Smooth muscle cell (in vitro differentiated cells): ENCODE measurements around the gene SIPA1. TPM values are rescaled to one million over a fixed set of nuclear protein-coding genes. Genes with fewer than 3 reads are reported as not detected.

ENCODE experiments used
- DNase-seq: peaks from one replicate; lab custom pipeline; 2025; ENCODE audit not compliant: unreplicated experiment; lab: John Stamatoyannopoulos, UW
- H2AFZ ChIP-seq: fragments of 200-600 bp; sonication (generic); 2 replicates; pipeline ENCODE4 v1.6.0; 2016; ENCODE audit warnings: antibody characterized with exemption, low read depth, mild to moderate bottlenecking
- H3F3A ChIP-seq: fragments of 200-600 bp; sonication (generic); 2 replicates; pipeline ENCODE4 v1.6.0; 2017; ENCODE audit warnings: antibody characterized with exemption, low read depth
- H3K27ac ChIP-seq: fragments of 200-600 bp; sonication (generic); 2 replicates; pipeline ENCODE4 v1.5.1; 2016; ENCODE audit warnings: low read depth, mild to moderate bottlenecking
- H3K27me3 ChIP-seq: fragments of 200-600 bp; sonication (generic); 2 replicates; pipeline ENCODE4 v1.6.1; 2016; ENCODE audit warnings: low read depth, mild to moderate bottlenecking
- H3K36me3 ChIP-seq: fragments of 200-600 bp; sonication (generic); 2 replicates; pipeline ENCODE4 v1.5.1; 2016; ENCODE audit warnings: low read depth
- H3K4me1 ChIP-seq: fragments of 200-600 bp; sonication (generic); 2 replicates; pipeline ENCODE4 v1.5.1; 2016; ENCODE audit warnings: low read depth
- H3K4me2 ChIP-seq: fragments of 200-600 bp; sonication (generic); 2 replicates; pipeline ENCODE4 v1.6.0; 2016; ENCODE audit warnings: mild to moderate bottlenecking
- H3K4me3 ChIP-seq: fragments of 200-600 bp; sonication (generic); 2 replicates; pipeline ENCODE4 v1.5.1; 2016; ENCODE audit warnings: mild to moderate bottlenecking
- H3K79me2 ChIP-seq: fragments of 200-600 bp; sonication (generic); 2 replicates; pipeline ENCODE4 v1.6.0; 2016; ENCODE audit warnings: low read depth, mild to moderate bottlenecking
- H3K9ac ChIP-seq: fragments of 200-600 bp; sonication (generic); 2 replicates; pipeline ENCODE4 v1.6.0; 2016; ENCODE audit warnings: low read depth
- H3K9me3 ChIP-seq: fragments of 200-600 bp; sonication (generic); replicated peaks from 2 replicates; pipeline ENCODE4 v1.5.1; 2016; ENCODE audit warnings: low read depth
- H4K20me1 ChIP-seq: fragments of 200-600 bp; sonication (generic); 2 replicates; pipeline ENCODE4 v1.6.0; 2016; ENCODE audit warnings: low read depth
- CTCF ChIP-seq: fragments of 200-600 bp; sonication (generic); IDR thresholded peaks from 2 replicates; pipeline ENCODE4 v1.5.1; 2017; ENCODE audit warnings: borderline replicate concordance, mild to moderate bottlenecking, antibody characterized with exemption; ENCODE audit not compliant: insufficient read depth, poor library complexity, severe bottlenecking
- WGBS: methylation state at CpG from one replicate; pipeline ENCODE4 v1.1.7; 2016; ENCODE audit warnings: low lambda C conversion rate; 5-methylcytosine and 5-hydroxymethylcytosine counted together
- polyA plus RNA-seq: library from polyadenylated mRNA; unstranded; fragments of >200 nt; fragmentation: Nextera tagmentation; extraction: Ambion mirVana; gene quantifications from 2 replicates; pipeline ENCODE4 v1.2.1, GENCODE V29; 2016
- total RNA-seq: library from RNA; depleted of rRNA; stranded (reverse); fragments of >200 nt; gene quantifications from 2 replicates; pipeline ENCODE4 v1.2.3, GENCODE V29; 2014

The SIPA1 gene
- total and polyA plus RNA-seq, 2 experiments from 2014 or later = 9.8 to 67.6 TPM

GRCh38 chr11:65618763-65619162, 19.1 kb upstream of the SIPA1 start:
- no peak for TF ChIP-seq CTCF
- no peak for DNase-seq
- WGBS = over 99% methylated on average over 14 of the region's 14 CpGs
- Histone ChIP-seq H3K36me3 (no peaks in the 10 kb centered on the region), H3F3A (no peaks in the 10 kb centered on the region), H4K20me1 (peaks cover 8% of the 10 kb centered on the region), H3K27me3 (no peaks in the 10 kb centered on the region), H3K4me2 (no peak overlapping the region), H3K27ac (no peak overlapping the region), H3K4me1 (peaks cover under 1% of the 10 kb centered on the region), H3K9me3 (no peaks in the 10 kb centered on the region), H3K9ac (no peak overlapping the region), H2AFZ (no peak overlapping the region), H3K79me2 (peaks cover 26% of the 10 kb centered on the region), H3K4me3 (no peak overlapping the region)

DNA sequence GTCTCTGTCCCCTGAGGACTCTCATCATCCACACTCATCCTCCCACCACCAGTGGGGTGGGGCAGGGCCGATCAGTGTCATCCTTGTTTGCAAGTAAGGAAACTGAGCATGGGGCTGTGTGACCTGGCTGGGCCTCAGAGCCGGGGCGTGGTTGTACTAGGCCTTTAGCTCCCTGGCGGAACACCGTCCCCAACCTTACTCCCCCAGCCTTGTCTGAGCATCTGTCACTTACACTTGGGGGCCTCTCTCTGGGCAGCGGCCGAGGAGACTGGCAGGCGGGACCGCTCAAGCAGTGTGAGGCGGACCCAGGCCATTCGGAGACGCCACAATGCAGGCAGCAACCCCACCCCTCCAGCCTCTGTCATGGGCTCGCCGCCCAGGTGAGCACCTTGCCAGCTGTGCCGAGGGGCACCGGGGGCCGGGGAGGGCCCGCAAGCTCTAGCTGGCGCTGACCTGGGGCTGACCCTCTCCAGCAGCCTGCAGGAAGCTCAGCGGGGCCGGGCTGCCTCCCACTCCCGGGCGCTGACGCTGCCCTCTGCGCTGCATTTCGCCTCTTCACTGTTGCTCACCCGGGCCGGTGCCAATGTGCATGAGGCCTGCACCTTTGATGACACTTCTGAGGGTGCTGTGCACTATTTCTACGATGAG, 18.5 kb upstream of the SIPA1 start:
- Histone ChIP-seq H3K4me2 (no peak overlapping the region), H3K9me3 (no peaks in the 10 kb centered on the region), H3K4me3 (no peak overlapping the region), H2AFZ (no peak overlapping the region), H3K79me2 (peaks cover 24% of the 10 kb centered on the region), H3K27ac (no peak overlapping the region), H3K27me3 (no peaks in the 10 kb centered on the region), H4K20me1 (peaks cover 8% of the 10 kb centered on the region), H3F3A (no peaks in the 10 kb centered on the region), H3K4me1 (no peaks in the 10 kb centered on the region), H3K36me3 (no peaks in the 10 kb centered on the region), H3K9ac (no peak overlapping the region)
- TF ChIP-seq CTCF = no peak
- WGBS = 95% methylated on average over 29 of the region's 29 CpGs
- no peak for DNase-seq

- TF ChIP-seq CTCF = no peak
- H3F3A ChIP-seq = no peaks in the 10 kb centered on the region
- no peaks in the 10 kb centered on the region for H3K4me1 ChIP-seq
- no peak overlapping the region for H3K9ac ChIP-seq
- no peak overlapping the region for H3K4me2 ChIP-seq
- no peak overlapping the region for H2AFZ ChIP-seq
- H3K9me3 ChIP-seq = no peaks in the 10 kb centered on the region
- H3K79me2 ChIP-seq = peaks cover 24% of the 10 kb centered on the region
- no peak overlapping the region for H3K27ac ChIP-seq
- H4K20me1 ChIP-seq = peaks cover 8% of the 10 kb centered on the region
- DNase-seq = no peak
- WGBS = 98% methylated on average over 10 of the region's 19 CpGs
- H3K36me3 ChIP-seq = no peaks in the 10 kb centered on the region
- H3K4me3 ChIP-seq = no peak overlapping the region
- H3K27me3 ChIP-seq = no peaks in the 10 kb centered on the region
Observed at GRCh38 chr11:65620666-65621065, 17.2 kb upstream of the SIPA1 start.

DNA sequence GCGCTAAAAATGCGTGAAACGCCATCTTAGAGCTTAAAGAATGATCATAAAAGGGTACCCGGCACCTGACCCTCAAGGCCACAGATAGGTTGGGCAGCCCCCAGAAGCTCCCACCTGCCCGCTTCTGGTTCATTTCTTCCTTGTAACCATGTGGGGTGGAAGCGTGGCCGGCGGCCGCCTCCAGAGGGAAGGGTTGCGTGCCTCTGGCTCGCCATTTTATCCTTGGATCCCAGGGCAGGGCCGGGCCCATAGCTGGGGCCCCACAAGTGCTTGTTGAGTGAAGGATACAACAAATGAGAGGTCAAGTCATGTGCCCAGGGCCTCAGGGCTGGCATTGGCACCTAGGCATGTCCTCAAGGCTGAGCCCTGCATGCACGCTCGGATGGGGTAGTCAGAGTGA, 16.4 kb upstream of the SIPA1 start:
- H2AFZ ChIP-seq = no peak overlapping the region
- over 99% methylated on average over 14 of the region's 14 CpGs for WGBS

More for the DNA sequence above, 16.4 kb upstream of the SIPA1 start:
- Histone ChIP-seq H3K9me3 (no peaks in the 10 kb centered on the region), H3K4me1 (no peaks in the 10 kb centered on the region), H4K20me1 (peaks cover 5% of the 10 kb centered on the region), H3K27me3 (no peaks in the 10 kb centered on the region), H3K4me2 (no peak overlapping the region), H3K36me3 (no peaks in the 10 kb centered on the region), H3K4me3 (no peak overlapping the region), H3K79me2 (peaks cover 17% of the 10 kb centered on the region), H3K9ac (no peak overlapping the region), H3K27ac (no peak overlapping the region), H3F3A (no peaks in the 10 kb centered on the region)
- TF ChIP-seq CTCF = no peak
- no peak for DNase-seq
